Measurements from ENCODE around the gene HPCAL4.

DNA sequence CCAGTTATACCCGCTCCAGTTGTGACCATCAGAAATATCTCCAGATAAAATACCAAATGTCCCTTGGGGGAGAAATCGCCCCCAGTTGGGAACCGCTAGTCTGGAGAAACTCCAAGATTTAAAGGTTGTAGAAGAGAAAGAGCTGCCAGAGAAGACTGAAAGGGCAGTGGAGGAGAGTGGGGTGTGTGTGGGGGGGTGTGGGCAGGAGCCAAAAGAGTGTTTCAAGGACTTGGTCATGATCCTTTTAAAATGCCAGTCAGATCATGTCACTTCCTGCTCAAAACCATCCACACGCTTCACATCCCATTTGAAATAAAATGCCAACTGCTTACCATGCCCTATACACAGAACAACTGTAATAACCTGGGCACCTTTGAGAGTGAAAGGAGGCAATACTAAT, 48.4 kb downstream of the HPCAL4 start:
- TF ChIP-seq EZH2 (IDR thresholded peaks at IDR 0.05; ENCODE audit: borderline replicate concordance, low read depth, low read length) (no peak), HDGF (IDR thresholded peaks at IDR 0.05) (no peak), ZBTB1 (CRISPR knock-in tag; IDR thresholded peaks at IDR 0.05; ENCODE audit: borderline replicate concordance, low read depth) (no peak), ZNF12 (CRISPR knock-in tag; IDR thresholded peaks at IDR 0.05) (no peak), POLR2A (conservative IDR thresholded peaks at IDR 0.05) (no peak), MAZ (CRISPR knock-in tag; conservative IDR thresholded peaks at IDR 0.05 in 1 of 2, IDR thresholded peaks at IDR 0.05 in 1 of 2) (no peak), SMAD4 (CRISPR knock-in tag; conservative IDR thresholded peaks at IDR 0.05) (no peak), MECOM (CRISPR knock-in tag; IDR thresholded peaks at IDR 0.05) (no peak), CTCF (IDR thresholded peaks at IDR 0.05 in 2 of 3, conservative IDR thresholded peaks at IDR 0.05 in 1 of 3; ENCODE audit: insufficient read depth in 2 of 3, low read depth in 1 of 3, low read length in 3 of 3) (no peak), THAP7 (CRISPR knock-in tag; IDR thresholded peaks at IDR 0.05) (no peak), YY1 (IDR thresholded peaks at IDR 0.05; ENCODE audit: borderline replicate concordance in 1 of 3, control insufficient read depth in 1 of 3, extremely low read depth in 1 of 3, insufficient read depth in 3 of 3, insufficient read length in 1 of 3, insufficient replicate concordance in 2 of 3, low read depth in 1 of 3, low read length in 2 of 3) (no peak)
- TF ChIP-seq, protein P1, sequence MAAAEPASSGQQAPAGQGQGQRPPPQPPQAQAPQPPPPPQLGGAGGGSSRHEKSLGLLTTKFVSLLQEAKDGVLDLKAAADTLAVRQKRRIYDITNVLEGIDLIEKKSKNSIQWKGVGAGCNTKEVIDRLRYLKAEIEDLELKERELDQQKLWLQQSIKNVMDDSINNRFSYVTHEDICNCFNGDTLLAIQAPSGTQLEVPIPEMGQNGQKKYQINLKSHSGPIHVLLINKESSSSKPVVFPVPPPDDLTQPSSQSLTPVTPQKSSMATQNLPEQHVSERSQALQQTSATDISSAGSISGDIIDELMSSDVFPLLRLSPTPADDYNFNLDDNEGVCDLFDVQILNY (CRISPR knock-in tag; IDR thresholded peaks at IDR 0.05) = no peak
